Keratinocyte (primary cell): ENCODE data around the gene ABCB11. TPM values are rescaled to one million over a fixed set of nuclear protein-coding genes. Genes with fewer than 3 reads are reported as not detected.

Experiments
- DNase-seq: peaks from one replicate; pipeline ENCODE4 v3.0.0-alpha.2; 2011; ENCODE audit warnings: low read depth, missing footprints, low spot score
- FAIRE-seq: peaks from 2 replicates; lab custom pipeline; 2011; peaks lifted over from hg19 to GRCh38; lab: Jason Lieb, UNC
- H2AFZ ChIP-seq: 2 replicates; pipeline ENCODE4 v1.6.0; 2012; ENCODE audit warnings: low read length, control low read depth, inconsistent platforms; ENCODE audit not compliant: control insufficient read depth
- H3K27ac ChIP-seq: 2 replicates; pipeline ENCODE4 v1.5.1; 2011; ENCODE audit warnings: low read length; ENCODE audit not compliant: control insufficient read depth, insufficient read depth
- H3K27me3 ChIP-seq: 3 replicates; pipeline ENCODE4 v1.6.0; 2011; ENCODE audit warnings: low read length; ENCODE audit not compliant: control insufficient read depth, insufficient read depth; ENCODE audit errors: extremely low read depth
- H3K36me3 ChIP-seq, 2 experiments: 2 replicates in 1 of 2; 3 replicates in 1 of 2; pipeline ENCODE4 v1.5.1; 2011; ENCODE audit warnings: low read length in 2 of 2, mild to moderate bottlenecking in 1 of 2; ENCODE audit not compliant: control insufficient read depth in 2 of 2, insufficient read depth in 2 of 2; ENCODE audit errors: extremely low read depth in 1 of 2
- H3K4me1 ChIP-seq: 3 replicates; pipeline ENCODE4 v1.5.1; 2011; ENCODE audit warnings: low read length; ENCODE audit not compliant: control insufficient read depth, insufficient read depth; ENCODE audit errors: extremely low read depth
- H3K4me2 ChIP-seq: 3 replicates; pipeline ENCODE4 v1.6.0; 2011; ENCODE audit warnings: low read depth, low read length; ENCODE audit not compliant: control insufficient read depth, insufficient read depth; ENCODE audit errors: extremely low read depth
- H3K4me3 ChIP-seq, 3 experiments: fragments of 200-600 bp in 1 of 3; sonication (generic) in 1 of 3; 2 replicates in 2 of 3; 3 replicates in 1 of 3; pipeline ENCODE4 v1.5.1; 2011 to 2016; ENCODE audit warnings: low read length in 3 of 3, mild to moderate bottlenecking in 3 of 3, control low read depth in 2 of 3, inconsistent platforms in 1 of 3, low read depth in 1 of 3, mixed read lengths in 1 of 3, mixed run types in 1 of 3, moderate library complexity in 1 of 3; ENCODE audit not compliant: control insufficient read depth in 2 of 3, insufficient read depth in 2 of 3; ENCODE audit errors: extremely low read depth in 1 of 3
- H3K79me2 ChIP-seq: 2 replicates; pipeline ENCODE4 v1.6.0; 2012; ENCODE audit warnings: low read length; ENCODE audit not compliant: control insufficient read depth, insufficient read depth
- H3K9ac ChIP-seq: 3 replicates; pipeline ENCODE4 v1.6.0; 2011; ENCODE audit warnings: low read length; ENCODE audit not compliant: control insufficient read depth, insufficient read depth; ENCODE audit errors: extremely low read depth
- H3K9me1 ChIP-seq: 3 replicates; pipeline ENCODE4 v1.6.0; 2011; ENCODE audit warnings: low read length; ENCODE audit not compliant: control insufficient read depth, insufficient read depth; ENCODE audit errors: extremely low read depth
- H3K9me3 ChIP-seq: 2 replicates; pipeline ENCODE4 v1.5.1; 2012; ENCODE audit warnings: low read depth, low read length; ENCODE audit not compliant: control insufficient read depth
- H4K20me1 ChIP-seq: 3 replicates; pipeline ENCODE4 v1.6.0; 2011; ENCODE audit warnings: low read length; ENCODE audit not compliant: control insufficient read depth, insufficient read depth; ENCODE audit errors: extremely low read depth
- CTCF ChIP-seq, 3 experiments: IDR thresholded peaks in 1 of 3; conservative IDR thresholded peaks in 1 of 3; optimal IDR thresholded peaks in 1 of 3; 2 replicates in 2 of 3; 3 replicates in 1 of 3; pipeline versions ENCODE3 to v1.5.1; 2011; ENCODE audit warnings: low read length in 3 of 3, mild to moderate bottlenecking in 3 of 3, moderate library complexity in 2 of 3, control low read depth in 1 of 3, inconsistent platforms in 1 of 3; ENCODE audit not compliant: insufficient read depth in 2 of 3; ENCODE audit errors: extremely low read depth in 1 of 3
- EZH2 ChIP-seq: IDR thresholded peaks from one replicate; pipeline ENCODE4 v1.6.1; 2012; ENCODE audit warnings: inconsistent platforms, mild to moderate bottlenecking, low read length, moderate library complexity
- dilution Hi-C: fragments of 300-500 bp; cut with MboI; formaldehyde crosslinking; loops from one replicate; pipeline ENCODE4 v1.7.0; 2020; ENCODE audit warnings: low sequenced_read_pairs; ENCODE audit not compliant: extremely low pct_ligation_motif_present
- polyA plus RNA-seq, 5 experiments: library from polyadenylated mRNA; depleted of rRNA in 3 of 5; stranded (reverse) in 3 of 5; stranded (forward) in 1 of 5; unstranded in 1 of 5; fragments of >200 nt; gene quantifications; 1 replicate in 1 of 5; 2 replicates in 3 of 5; 3 replicates in 1 of 5; pipeline versions ENCODE4 v1.2.1 to v1.2.3, GENCODE V29; 2011 to 2012; ENCODE audit warnings: missing spikeins in 2 of 5, low read depth in 1 of 5, low replicate concordance in 1 of 5

ABCB11 gene
- polyA plus RNA-seq, 1 donor (not counting 4 experiments of a cell fraction or from before 2014, with no cell fraction given) = 0.03 TPM

GRCh38 chr2:168981651-168982050, 49.5 kb downstream of the ABCB11 start:
- H3K4me2 ChIP-seq = no peak overlapping the region
- no peaks in the 10 kb centered on the region for H3K4me1 ChIP-seq
- H4K20me1 ChIP-seq = no peaks in the 10 kb centered on the region
- H2AFZ ChIP-seq = no peak overlapping the region
- no peak for DNase-seq
- no peak overlapping the region for H3K4me3 ChIP-seq
- no peak for FAIRE-seq
- H3K9me3 ChIP-seq = no peaks in the 10 kb centered on the region
- no peaks in the 10 kb centered on the region for H3K27me3 ChIP-seq
- H3K9ac ChIP-seq = no peak overlapping the region
- H3K79me2 ChIP-seq = no peaks in the 10 kb centered on the region
- no peak overlapping the region for H3K27ac ChIP-seq
- dilution Hi-C loops = no loop called here
- no peaks in the 10 kb centered on the region for H3K36me3 ChIP-seq
- no peaks in the 10 kb centered on the region for H3K9me1 ChIP-seq
- TF ChIP-seq EZH2 (no peak), CTCF (optimal IDR thresholded peaks at IDR 0.05 in 1 of 3, IDR thresholded peaks at IDR 0.05 in 1 of 3, conservative IDR thresholded peaks at IDR 0.05 in 1 of 3; ENCODE audit: extremely low read depth in 1 of 3, insufficient read depth in 2 of 3, low read length in 3 of 3) (no peak)

DNA sequence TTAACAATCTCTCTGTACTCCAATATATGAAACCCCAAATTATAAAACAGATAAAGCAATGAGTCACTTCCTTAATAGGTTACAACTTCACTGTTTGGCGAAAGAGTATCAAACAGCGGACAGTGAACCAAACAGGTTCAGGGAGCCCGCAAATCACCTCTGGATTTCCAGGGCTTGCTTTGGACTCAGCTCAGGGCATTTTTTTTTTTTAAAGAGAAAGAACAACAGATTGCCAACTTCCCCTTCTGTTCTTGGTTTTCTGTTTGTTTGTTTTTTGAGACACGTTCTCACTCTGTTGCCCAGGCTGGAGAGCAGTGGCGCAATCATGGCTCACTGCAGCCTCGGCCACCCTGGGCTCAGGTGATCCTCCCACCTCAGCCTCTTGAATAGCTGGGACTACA, 52.7 kb downstream of the ABCB11 start:
- FAIRE-seq (no peak), DNase-seq (no peak)
- no peak for TF ChIP-seq CTCF (optimal IDR thresholded peaks at IDR 0.05 in 1 of 3, IDR thresholded peaks at IDR 0.05 in 1 of 3, conservative IDR thresholded peaks at IDR 0.05 in 1 of 3; ENCODE audit: extremely low read depth in 1 of 3, insufficient read depth in 2 of 3, low read length in 3 of 3)
- no peak for TF ChIP-seq EZH2
- H3K4me1 ChIP-seq = no peaks in the 10 kb centered on the region
- H3K9me1 ChIP-seq = no peaks in the 10 kb centered on the region
- dilution Hi-C loops = no loop called here
- H2AFZ ChIP-seq = no peak overlapping the region
- no peak overlapping the region for H3K9ac ChIP-seq
- H3K36me3 ChIP-seq = no peaks in the 10 kb centered on the region
- H3K79me2 ChIP-seq = no peaks in the 10 kb centered on the region
- no peaks in the 10 kb centered on the region for H3K9me3 ChIP-seq
- no peak overlapping the region for H3K27ac ChIP-seq
- no peak overlapping the region for H3K4me3 ChIP-seq
- H3K4me2 ChIP-seq = no peak overlapping the region
- no peaks in the 10 kb centered on the region for H4K20me1 ChIP-seq
- no peaks in the 10 kb centered on the region for H3K27me3 ChIP-seq
